OCI-LY3 (cell line): ENCODE results near the gene FURIN.

Experiments
- EZH2phosphoT487 ChIP-seq: fragments of 200-600 bp; shearing (Covaris generic); IDR thresholded peaks from 2 replicates; pipeline ENCODE4 v1.6.1; 2018; ENCODE audit warnings: antibody characterized with exemption, mixed run types, low read depth
- TF ChIP-seq, protein P1 (sequence below): fragments of 200-600, 300-600 bp; sonication (generic); IDR thresholded peaks from 2 replicates; pipeline ENCODE4 v1.5.1; 2014; ENCODE audit warnings: antibody characterized with exemption, low read length, low read depth

DNA sequence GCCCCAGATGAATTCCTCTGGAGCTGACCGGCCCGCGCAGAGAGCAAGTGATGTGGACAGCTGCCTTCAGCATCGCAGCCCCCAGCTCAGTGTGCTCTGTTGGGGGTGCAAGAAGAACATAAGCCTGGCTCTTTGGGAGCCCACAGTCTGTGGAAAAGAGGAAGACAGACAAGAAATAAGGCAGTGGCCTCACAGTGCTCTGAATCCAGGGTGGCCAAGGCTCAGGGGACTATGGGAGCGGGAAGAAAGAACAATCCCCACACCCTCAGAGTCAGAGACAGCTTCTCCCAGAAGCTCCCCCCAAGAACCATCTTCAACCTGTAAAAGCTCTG lies 64.2 kb downstream of the FURIN start:
- TF ChIP-seq, protein P1, sequence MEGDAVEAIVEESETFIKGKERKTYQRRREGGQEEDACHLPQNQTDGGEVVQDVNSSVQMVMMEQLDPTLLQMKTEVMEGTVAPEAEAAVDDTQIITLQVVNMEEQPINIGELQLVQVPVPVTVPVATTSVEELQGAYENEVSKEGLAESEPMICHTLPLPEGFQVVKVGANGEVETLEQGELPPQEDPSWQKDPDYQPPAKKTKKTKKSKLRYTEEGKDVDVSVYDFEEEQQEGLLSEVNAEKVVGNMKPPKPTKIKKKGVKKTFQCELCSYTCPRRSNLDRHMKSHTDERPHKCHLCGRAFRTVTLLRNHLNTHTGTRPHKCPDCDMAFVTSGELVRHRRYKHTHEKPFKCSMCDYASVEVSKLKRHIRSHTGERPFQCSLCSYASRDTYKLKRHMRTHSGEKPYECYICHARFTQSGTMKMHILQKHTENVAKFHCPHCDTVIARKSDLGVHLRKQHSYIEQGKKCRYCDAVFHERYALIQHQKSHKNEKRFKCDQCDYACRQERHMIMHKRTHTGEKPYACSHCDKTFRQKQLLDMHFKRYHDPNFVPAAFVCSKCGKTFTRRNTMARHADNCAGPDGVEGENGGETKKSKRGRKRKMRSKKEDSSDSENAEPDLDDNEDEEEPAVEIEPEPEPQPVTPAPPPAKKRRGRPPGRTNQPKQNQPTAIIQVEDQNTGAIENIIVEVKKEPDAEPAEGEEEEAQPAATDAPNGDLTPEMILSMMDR: no peak
- no peak for TF ChIP-seq EZH2phosphoT487
